ENCODE results near the gene TSPYL4.

TSPYL4 gene

DNA sequence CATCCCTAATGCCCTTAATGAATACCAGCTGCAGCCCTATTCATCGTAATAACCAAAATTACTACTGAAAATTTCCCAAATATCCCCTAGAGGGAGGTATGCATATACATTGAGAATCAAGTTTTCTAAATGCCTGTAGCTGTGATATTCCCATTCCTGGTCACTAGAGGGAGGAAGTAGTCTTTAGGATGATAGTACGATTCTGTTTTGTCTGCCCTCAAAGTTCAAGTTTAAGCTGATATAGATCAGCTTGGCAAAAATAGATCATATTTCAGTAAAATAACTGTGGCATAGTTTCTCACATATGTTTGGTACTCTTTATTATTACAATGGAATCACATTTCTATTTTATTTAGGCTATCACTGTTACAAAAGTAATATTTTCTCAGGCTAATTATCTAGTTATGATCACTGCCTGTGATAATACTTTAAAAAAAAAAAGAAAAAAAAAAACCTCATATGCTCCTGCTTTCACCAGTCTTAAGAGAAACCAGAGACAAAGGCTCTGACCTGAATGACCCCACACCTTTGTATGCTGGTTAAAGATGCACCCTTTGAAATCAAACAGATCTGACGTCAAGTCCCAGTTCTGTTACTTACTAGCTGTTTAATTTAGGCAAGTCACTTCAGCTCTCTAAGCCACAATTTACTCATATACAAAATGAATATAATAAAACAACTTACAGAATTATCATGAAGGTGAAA lies 14.9 kb upstream of the TSPYL4 start:
- DNase-seq = no peak

DNA sequence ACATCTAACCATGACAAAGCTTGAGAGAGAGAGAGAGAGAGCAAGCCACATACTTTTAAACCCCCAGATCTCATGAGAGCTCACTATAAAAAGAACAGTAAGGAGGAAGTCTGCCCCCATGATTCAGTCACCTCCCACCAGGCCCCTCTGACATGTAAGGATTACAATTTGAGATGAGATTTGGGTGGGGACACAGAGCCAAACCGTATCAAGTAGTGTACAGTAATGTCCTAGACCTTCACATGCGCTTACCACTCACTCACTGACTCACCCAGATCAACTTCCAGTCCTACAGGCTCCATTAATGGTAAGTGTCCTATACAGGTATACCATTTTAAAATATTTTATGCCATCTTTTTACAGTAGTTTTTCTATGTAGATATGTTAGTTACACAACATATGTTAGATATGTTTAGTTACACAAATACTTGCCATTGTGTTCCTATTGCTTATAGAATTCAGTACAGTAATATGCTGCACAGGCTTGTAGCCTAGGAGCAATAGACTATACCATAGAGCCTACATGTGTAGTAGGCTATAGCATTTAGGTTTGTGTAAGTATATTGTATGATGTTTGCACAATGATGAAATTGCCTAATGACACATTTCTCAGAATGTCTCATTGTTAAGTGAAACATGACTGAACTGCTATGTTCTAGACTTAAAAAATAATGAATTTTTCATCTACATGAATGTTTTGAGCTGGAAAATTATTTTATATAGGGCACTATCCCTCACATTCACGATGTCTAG lies 14.1 kb upstream of the TSPYL4 start:
- DNase-seq = no peak

DNA sequence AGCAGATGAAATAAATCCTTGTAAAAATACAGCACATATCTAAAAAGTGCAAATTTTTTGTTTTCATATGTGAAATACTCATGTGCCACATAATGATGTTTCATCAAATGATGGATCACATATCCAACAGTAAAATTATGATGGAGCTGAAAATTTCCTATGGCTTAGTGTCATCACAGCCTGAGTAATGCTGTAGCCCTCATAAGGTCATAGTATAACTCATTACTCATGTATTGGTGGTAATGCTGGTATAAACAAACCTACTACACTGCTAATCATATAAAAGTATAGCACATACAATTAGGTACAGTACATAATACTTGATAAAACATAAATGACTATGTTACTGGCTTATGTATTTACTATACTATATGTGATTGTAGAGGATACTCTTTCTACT lies 12.9 kb upstream of the TSPYL4 start:
- no peak for DNase-seq

DNA sequence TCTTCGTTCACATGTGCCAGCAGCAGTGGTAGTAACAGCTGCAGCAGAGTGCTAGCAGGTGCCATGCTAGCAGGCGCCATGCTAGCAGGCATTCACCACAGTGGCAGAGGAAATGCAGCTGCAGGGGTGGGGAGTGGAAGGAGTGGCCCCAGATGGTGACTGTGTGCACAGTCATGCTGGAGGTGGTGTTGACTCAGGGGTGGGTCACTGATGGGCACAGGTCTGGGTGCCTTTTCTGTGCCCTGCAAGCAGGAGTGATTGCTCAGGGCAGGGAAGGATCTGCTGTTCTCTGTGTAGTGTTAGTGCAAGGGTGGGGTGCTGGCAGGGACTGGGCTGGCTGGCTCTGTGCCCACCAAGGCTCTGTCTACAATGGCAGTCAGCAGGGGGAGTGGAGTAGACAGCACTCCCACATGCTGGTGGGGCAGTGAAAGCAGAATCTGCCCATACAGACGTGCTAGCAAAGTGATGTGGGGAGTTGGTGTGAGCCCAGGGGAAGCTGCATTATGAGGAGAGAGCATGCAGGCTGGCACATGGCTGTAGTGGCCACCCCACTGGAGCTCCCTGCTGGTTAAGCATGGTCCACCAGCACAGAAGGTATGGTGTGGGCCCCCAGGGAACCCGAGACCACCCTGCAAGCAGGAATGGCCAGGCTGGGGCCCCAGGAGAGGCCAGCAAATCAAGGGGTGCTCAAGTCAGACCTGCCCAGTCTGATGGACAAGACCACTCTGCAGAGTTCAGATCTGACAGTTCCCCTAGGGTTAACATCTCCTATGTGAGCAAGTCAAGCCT lies 11.4 kb upstream of the TSPYL4 start:
- no peak for DNase-seq

DNA sequence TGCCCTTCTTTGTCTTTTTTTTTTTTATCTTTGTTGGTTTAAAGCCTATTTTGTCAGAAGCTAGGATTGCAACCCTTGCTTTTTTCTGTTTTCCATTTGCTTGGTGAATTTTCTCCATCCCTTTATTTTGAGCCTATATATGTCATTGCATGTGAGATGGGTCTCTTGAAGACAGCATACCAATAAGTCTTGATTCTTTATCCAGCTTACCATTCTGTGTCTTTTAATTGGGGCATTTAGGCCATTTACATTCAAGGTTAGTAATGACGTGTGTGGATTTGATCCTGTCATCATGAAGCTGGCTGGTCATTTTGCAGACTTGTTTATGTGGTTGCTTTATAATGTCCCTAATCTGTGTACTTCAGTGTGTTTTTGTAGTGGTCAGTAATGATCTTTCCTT lies 9.5 kb upstream of the TSPYL4 start:
- DNase-seq = no peak

DNA sequence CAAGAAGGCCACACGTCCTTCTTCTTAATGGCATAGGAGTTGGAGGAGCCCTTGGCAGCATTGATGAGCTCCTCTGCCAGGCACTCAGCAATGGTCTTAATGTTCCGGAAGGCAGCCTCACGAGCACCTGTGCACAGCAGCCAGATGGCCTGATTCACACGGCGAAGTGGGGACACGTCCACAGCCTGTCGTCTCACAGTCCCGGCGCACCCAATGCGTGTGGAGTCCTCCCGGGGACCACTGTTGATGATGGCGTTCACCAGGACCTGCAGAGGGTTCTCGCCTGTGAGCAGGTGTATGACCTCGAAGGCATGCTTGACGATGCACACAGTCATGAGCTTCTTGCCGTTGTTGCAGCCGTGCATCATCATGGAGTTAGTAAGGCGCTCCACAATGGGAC lies 4.6 kb upstream of the TSPYL4 start:
- DNase-seq = no peak

DNA sequence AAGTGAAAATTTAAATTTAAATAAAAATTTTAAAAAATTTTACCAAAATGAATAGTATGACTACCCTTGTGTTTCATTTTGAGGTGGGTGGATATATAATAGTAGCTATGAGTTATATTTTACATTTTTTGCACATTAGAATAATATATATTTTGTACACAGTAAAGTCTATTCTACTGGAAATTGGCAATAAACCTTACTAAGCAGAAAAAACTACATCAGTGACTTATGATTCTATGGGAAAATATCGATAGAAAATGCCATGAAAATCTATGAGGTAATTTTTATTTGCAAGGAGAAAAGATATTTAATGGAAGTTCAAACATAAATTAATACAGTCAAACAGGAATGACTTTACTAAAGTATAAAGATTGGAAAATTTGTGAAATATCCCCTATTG lies 2.8 kb upstream of the TSPYL4 start:
- no peak for DNase-seq

DNA sequence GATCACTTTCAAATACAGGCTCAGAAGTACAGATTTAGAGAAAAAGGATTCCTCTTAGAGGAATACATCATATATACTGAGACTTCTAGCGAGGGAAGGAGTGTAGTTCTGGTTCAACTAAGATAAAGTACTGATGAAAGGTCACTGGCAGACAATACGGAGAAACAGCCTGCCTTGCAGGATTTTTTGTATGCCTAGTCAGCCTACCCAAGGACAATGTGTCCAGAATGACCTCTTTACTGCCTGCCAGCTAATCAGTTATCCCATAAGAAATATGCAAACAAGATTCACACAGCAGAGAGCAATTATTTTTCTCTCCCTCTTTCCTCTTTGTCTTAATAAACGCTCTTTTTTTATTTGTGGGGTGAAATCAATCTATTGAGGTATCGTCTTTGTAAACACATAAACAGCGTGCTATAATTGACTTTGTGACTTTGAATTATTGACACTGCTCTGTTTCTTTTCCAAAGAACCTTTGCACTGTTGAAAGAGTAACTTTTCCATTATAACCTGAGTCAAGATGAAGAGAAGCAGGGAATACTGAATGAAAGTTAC lies 1.4 kb upstream of the TSPYL4 start:
- no peak for DNase-seq

DNA sequence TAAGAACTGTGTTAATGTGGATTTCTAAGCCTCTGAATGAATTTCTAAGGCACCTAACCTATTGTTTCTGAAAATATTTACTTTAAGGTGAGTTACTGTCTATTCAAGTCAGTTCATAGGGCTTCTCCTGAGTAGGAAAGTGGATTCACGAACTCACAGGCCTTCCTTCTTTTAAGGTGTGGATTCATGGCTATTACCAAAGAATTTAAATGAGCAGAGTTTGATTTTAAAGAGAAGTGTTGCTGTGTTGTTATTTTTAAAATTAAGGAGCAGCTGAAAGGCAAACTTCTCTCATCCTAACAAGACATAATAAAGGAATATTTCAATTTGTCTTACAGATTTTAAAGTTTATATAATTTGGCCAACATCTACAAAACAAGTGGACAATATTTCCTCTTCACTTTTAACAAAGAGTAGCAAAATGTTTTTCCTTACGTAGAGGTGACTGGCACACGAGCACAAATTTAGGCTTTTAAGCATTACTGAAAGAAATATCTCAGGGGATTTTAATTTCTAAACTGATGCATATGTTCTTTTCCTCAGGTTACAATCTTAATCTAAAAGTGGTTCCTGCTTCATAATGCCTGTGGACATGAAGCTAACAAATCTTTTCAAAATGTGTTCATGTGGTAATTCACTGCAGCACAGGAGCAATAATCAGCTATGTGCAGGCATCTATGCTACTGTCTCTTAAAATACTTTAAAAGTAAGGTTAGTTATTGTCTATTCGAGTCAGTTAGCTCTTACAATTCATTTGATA lies 602 bp upstream of the TSPYL4 start:
- no peak for DNase-seq

DNA sequence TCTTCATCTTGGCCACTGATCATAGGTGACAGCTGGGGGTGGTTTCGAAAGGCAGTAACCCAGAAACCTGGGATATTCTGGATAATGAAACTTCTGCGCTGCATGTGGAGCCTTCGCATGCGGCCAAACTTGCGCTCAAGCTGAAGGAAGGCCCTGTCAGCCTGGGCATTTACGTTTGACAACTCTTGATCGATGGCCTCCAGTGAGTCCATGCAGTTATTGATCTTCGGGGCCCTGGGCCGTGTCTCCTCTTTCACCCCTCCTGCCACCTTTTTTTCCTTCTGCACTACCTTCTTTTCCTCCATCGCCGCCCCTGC lies 729 bp downstream of the TSPYL4 start:
- DNase-seq = no peak

DNA sequence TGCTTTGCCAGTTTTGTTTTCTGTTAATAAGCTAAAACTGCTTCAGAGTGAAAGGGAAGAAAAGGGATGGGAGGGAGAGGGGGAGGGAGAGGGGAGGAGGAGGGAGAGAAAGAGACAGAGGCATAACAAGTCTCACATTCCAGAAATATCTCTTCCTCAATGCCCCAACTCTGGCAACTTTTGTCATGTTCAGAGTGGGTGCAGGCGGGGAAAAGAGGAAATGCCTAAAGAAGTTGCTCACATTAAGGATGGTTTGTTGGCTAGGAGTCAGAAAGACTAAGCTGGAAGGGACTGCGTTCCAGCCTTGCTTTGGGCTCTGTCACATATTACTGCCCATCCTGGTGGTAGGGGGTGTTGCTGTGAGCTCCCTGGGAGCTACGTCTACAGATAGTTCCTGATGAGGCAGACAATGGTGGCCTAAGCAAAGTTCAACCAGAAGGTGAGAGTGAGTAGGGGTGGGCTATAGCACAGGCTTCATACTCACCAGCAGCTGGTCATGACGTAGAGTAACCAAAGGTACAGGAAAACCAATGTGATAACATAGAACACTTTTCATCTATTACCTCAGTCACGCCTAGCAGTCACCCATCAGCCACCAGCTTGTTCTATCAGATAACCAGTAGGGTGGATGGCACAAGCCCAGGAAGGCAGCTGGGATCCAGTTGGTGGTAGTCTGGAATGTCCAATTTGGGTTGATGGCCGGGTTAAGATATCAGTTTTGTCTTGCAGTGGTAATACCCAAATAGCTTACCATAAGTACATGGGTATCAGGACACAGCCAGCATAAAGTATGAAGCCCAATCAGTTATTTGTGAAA lies 2.1 kb downstream of the TSPYL4 start:
- no peak for DNase-seq

DNA sequence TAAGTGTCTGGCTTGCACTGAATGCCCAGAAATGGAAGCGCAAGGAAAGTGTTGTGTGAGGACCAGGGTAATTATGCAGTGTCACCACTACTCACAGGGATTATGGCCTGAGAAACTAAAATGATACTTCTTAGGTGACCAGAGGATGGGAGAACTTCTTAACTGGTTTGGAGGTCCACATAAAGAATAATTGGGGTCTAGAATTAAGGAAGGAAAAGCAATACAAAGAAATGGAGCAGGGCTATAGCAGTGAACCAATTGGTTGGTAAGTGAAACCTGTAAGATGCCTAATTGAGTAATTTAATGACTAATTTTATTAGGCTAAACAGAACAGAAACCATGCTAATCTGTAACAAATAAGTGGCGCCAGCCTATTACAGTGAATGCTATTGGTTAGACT lies 5.3 kb downstream of the TSPYL4 start:
- no peak for DNase-seq

DNA sequence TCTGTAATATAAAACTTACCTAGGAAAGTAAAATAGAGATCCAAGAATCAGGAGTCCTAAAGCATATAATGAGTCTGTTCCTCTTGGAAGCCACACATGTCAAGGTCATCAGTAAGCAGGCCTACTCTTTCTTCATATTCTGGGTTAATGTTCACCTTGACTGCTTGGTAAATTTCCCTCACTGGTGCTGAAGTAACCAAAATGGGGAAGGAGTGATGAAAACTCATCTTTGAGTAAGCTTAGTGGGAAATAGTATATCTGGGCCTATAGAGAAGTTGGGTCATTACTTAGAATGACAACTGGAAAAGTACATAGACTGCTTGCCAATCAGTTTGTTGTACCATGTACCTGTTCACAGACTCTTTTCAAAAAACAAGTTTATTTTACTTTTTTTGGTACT lies 6.6 kb downstream of the TSPYL4 start:
- DNase-seq = no peak

DNA sequence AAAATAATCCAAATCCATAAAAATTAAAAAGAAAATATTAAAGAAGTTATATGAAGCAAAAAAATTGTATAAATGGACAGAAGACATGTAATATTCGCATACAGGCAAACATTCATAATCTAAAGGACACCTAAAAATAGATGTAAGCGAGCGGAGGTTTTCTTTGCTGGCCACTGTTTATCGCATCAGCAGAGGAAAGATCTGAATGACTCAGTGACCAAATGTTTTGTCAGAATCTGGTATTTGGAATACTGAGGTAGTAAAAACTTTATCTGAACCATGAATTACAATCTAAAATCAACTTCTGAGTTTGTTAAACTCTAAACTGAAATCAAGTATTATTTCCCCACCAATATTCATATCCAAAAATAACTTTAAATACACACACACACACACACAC lies 7.8 kb downstream of the TSPYL4 start:
- DNase-seq = no peak

DNA sequence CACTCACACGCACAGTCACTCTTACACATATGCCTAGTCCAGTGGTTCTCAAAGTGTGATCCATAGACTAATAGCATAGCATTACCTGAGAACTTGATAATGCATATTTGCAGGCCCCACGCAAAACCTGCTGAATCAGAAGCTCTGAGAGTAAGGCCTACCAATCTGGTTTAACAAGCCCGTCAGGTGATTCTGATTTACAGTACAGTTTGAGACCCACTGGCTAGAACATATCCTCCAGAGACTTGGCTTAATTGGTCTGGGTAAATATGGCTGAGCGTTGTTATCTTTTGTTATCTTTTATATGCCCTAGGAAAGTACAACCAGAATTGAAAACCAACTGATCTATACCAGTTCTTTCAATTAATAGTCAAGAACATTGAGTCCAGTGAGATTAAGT lies 9.6 kb downstream of the TSPYL4 start:
- DNase-seq = no peak

DNA sequence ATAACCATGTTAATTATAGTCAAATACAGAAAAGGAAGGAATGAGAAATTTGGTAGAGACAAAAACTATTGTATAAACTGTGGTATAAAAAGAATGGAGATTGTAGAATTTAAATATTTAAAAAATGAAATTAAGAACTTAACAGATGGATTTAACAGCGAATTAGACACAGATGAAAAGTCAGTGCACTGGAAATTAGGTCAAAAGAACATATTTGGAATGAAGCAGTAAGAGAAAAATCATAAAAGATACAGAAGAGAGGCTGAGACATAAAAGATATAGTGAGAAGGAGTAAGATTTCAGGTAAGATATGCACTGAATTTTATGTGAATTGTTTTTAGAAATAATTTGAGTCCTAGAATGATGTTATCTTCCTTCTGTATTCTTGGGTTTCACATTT lies 14.0 kb downstream of the TSPYL4 start:
- DNase-seq = no peak

DNA sequence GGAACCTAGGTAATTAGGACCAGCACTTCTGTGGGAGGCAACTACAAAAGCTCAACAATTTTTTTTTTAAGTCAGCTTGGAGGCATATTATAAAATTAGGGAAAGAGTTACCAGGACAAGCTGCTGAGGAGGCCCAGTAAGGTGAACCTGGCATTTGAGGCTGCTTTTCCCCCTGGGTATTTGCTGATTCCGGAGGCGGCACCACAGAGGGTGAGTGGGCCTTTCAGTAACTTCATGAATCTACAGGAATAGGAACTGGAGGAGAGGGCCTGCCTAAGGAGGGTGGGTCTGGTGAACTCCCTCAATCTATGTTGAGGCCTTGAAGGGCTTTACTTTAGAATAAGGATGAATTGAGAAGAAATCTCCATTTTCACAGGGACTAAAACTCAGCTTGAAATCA lies 14.6 kb downstream of the TSPYL4 start:
- no peak for DNase-seq

DNA sequence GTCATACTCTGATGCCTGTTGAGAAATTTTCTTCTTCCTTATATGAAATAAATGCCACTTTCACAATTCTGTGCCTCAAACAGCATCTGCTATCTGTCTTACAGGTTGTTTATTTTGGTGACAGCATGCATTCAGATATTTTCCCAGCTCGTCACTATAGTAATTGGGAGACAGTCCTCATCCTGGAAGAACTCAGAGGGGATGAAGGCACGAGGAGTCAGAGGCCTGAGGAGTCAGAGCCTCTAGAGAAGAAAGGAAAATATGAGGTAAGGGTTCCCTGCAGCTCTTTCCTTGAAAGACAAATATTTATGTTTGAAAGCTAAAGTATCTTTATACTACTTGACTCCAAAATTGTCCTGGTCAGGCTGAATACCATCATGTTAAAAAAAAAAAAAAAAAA lies 15.8 kb downstream of the TSPYL4 start:
- DNase-seq = no peak

DNA sequence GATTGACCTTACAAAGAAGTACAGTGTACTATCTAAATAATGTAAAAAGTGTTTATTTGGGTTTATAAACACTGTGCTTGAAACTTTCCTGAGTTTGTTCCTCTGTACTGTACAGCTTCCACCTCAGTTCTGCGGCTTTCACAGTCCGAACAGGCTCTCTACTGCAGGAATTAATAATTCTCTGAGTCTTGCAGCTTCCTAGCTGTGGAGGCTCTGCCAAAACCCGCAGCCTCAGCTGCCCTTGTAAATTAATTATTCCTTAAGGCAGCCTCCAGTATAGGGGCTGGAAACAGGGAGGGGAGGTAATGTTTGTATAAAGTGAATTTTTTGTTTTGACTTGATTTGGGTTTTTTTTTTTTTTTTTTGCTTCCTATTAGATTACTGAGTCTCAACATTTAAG lies 19.2 kb downstream of the TSPYL4 start:
- no peak for DNase-seq

DNA sequence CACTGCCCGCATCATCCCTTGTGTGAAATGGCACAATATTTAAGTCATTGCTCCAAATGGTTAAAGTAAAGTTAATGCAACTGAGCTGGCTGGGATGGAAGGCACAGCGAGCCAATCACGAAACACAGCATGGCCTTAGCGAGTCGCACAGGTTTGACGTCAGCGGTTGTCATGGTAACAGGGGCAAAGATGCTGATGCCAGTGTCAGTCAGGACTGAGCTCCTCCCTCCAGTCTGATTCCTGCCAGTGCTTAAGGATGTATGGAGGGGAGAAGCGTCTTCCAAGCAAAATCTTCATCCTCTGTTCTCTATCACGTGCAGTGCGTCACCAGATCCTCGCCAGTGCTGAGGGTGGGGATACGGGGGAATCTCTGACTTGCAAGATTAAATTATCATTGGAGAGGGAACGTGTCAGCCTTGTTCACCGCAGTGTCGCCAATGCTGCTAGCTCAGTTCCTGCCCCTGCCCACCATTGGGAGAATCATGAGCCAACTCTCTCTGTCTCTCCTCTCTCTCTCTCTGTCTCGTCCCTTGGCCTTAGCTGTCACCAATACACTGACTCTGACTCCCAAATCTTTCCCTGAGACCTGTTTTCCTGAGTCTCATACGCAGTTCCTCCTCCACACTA lies 24.5 kb downstream of the TSPYL4 start:
- peak in 1 of 2 donors; percentile 10 for DNase-seq

DNA sequence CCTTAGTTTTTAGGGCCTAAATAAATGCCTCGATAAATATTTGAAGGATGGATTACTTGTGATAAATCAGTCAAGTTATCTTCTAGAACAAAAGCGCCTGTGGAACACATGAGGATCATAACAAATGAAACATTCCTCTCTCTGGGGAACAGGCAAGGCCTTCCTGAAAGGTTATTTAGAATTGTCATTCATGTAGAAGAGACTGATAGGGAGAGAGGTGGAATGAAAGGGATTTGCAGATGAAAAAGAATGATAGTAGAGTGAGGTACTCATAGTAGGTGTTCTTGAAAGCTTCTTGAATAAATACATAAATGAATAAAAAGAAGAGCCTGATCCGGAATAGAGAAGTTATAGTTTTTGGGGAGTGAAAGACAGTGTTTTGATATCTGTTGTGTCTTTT lies 30.5 kb downstream of the TSPYL4 start:
- no peak for DNase-seq

DNA sequence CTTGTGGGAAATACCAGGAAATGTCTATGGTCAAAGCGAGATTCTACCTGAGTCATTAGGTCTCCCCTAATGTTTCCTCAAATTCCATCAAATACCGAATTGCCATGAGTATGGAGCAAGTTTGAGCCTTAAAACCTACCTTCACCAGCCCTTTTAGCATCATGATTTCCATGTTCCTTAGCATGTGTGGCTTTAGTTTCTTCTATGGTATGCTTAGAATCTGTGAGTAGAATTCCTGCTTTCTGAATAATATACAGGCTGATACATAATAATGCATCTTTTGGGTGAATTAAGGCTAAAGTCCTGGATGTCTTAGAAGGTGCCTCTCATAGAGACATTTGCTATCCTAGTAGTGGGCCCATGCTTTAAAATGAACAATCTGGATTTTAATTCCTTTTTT lies 32.0 kb downstream of the TSPYL4 start:
- no peak for DNase-seq

Data from activated CD4-positive, alpha-beta T cell treated with anti-CD3 and anti-CD28 coated beads for 4 hours (primary cell).